ENCODE data around the gene CTDNEP1. TPM values are rescaled to one million over a fixed set of nuclear protein-coding genes. Genes with fewer than 3 reads are reported as not detected.
A peak's percentile ranks its signal among the peaks of the same experiment; 100 is the strongest.

CTDNEP1 gene
- total RNA-seq, 3 donors from 2014 or later (not counting 1 experiment from before 2014, with no cell fraction given): 127 to 139 (median 131) TPM

GRCh38 chr17:7262192-7262934 is 10.8 kb upstream of the CTDNEP1 start, which contains the start of gene CLDN7:
Gene CLDN7, minus strand, starts transcription at chr17:7262478. Its CDS starts 435 bp downstream, at chr17:7262043.
- Histone ChIP-seq H3K27ac (ENCODE audit: low read length) (no peak within 1 kb of the TSS), H3K4me3 (ENCODE audit: low read length) (peak within 1 kb of the TSS; percentile 42), H3K9me3 (ENCODE audit: control insufficient read depth, insufficient read depth, low read length) (no peaks in the 10 kb centered on the region), H3K4me1 (ENCODE audit: control insufficient read depth, insufficient read depth, low read length) (peaks cover 34% of the 10 kb centered on the region), H3K36me3 (ENCODE audit: control insufficient read depth, insufficient read depth, low read length) (peaks cover 11% of the 10 kb centered on the region), H3K27me3 (ENCODE audit: control insufficient read depth, insufficient read depth, low read length) (peaks cover 24% of the 10 kb centered on the region)
- peak in 1 of 2 donors; percentile 36 for DNase-seq
- peak within 1 kb of the TSS; percentile 82 for H3K4me3 Mint-ChIP-seq
- 10% methylated on average over 64 of the region's 64 CpGs for WGBS (ENCODE audit: insufficient coverage)
- H3K4me1 Mint-ChIP-seq: peaks cover 17% of the 10 kb centered on the region in 2 donors
- peaks cover 16 to 17% of the 10 kb centered on the region in 2 donors for H3K27me3 Mint-ChIP-seq (ENCODE audit: low read depth in 2 of 2)
- intact Hi-C loops (cut with micrococcal nuclease): no loop called here
- no peak for ATAC-seq
- H3K9me3 Mint-ChIP-seq: no peaks in the 10 kb centered on the region
- H3K27ac Mint-ChIP-seq: peak within 1 kb of the TSS in 1 of 2 donors; percentile 80
- TF ChIP-seq CTCF (IDR thresholded peaks at IDR 0.05): no peak
- no peaks in the 10 kb centered on the region for H3K36me3 Mint-ChIP-seq

GRCh38 chr17:7261379-7262191 is 10.1 kb upstream of the CTDNEP1 start:
- peak overlapping the region; percentile 42 for H3K4me3 ChIP-seq (ENCODE audit: low read length)
- ATAC-seq (peak; percentile 57 to 66 (median 66)), DNase-seq (peak; percentile 28 to 56)
- H3K4me1 ChIP-seq (ENCODE audit: control insufficient read depth, insufficient read depth, low read length): peaks cover 34% of the 10 kb centered on the region
- TF ChIP-seq CTCF (IDR thresholded peaks at IDR 0.05): no peak
- intact Hi-C loops (cut with micrococcal nuclease): no loop called here
- H3K27ac ChIP-seq (ENCODE audit: low read length): no peak overlapping the region
- Mint-ChIP-seq H3K27ac (peak overlapping the region in 1 of 2 donors; percentile 64), H3K36me3 (peaks cover 7% of the 10 kb centered on the region), H3K27me3 (ENCODE audit: low read depth in 2 of 2) (peaks cover 14 to 16% of the 10 kb centered on the region in 2 donors), H3K4me1 (peaks cover 17% of the 10 kb centered on the region in 2 donors), H3K9me3 (no peaks in the 10 kb centered on the region), H3K4me3 (peak overlapping the region; percentile 75)
- peaks cover 24% of the 10 kb centered on the region for H3K27me3 ChIP-seq (ENCODE audit: control insufficient read depth, insufficient read depth, low read length)
- H3K36me3 ChIP-seq (ENCODE audit: control insufficient read depth, insufficient read depth, low read length): peaks cover 16% of the 10 kb centered on the region
- WGBS (ENCODE audit: insufficient coverage): 8% methylated on average over 71 of the region's 71 CpGs
- no peaks in the 10 kb centered on the region for H3K9me3 ChIP-seq (ENCODE audit: control insufficient read depth, insufficient read depth, low read length)

GRCh38 chr17:7260651-7261378 is 9.3 kb upstream of the CTDNEP1 start:
- DNase-seq (peak; percentile 29 to 47), ATAC-seq (peak; percentile 38 to 62 (median 46))
- Histone ChIP-seq H3K36me3 (ENCODE audit: control insufficient read depth, insufficient read depth, low read length) (peaks cover 23% of the 10 kb centered on the region), H3K4me3 (ENCODE audit: low read length) (peak overlapping the region; percentile 42), H3K27ac (ENCODE audit: low read length) (no peak overlapping the region), H3K4me1 (ENCODE audit: control insufficient read depth, insufficient read depth, low read length) (peaks cover 34% of the 10 kb centered on the region), H3K27me3 (ENCODE audit: control insufficient read depth, insufficient read depth, low read length) (peaks cover 22% of the 10 kb centered on the region), H3K9me3 (ENCODE audit: control insufficient read depth, insufficient read depth, low read length) (no peaks in the 10 kb centered on the region)
- peaks cover 17% of the 10 kb centered on the region in 2 donors for H3K4me1 Mint-ChIP-seq
- peaks cover 14 to 16% of the 10 kb centered on the region in 2 donors for H3K27me3 Mint-ChIP-seq (ENCODE audit: low read depth in 2 of 2)
- no peaks in the 10 kb centered on the region for H3K9me3 Mint-ChIP-seq
- peak overlapping the region in 1 of 2 donors; percentile 64 for H3K27ac Mint-ChIP-seq
- TF ChIP-seq CTCF (IDR thresholded peaks at IDR 0.05): no peak
- intact Hi-C loops (cut with micrococcal nuclease): no loop called here
- peaks cover 12% of the 10 kb centered on the region for H3K36me3 Mint-ChIP-seq
- peak overlapping the region; percentile 66 for H3K4me3 Mint-ChIP-seq
- 10% methylated on average over 54 of the region's 54 CpGs for WGBS (ENCODE audit: insufficient coverage)

Measured in natural killer cell (primary cell).